Camera-type eye (tissue), 1 donor: ENCODE data around the gene FGGY. TPM values are rescaled to one million over a fixed set of nuclear protein-coding genes. Genes with fewer than 3 reads are reported as not detected.

Source experiments
- total RNA-seq: library from RNA; depleted of rRNA; stranded (reverse); fragments of >200 nt; gene quantifications from one replicate; pipeline ENCODE4 v1.2.3, GENCODE V29; 2014

The FGGY gene
- 58.0 TPM for total RNA-seq

GRCh38 chr1:59296358-59297256 lies at the start of gene FGGY:
Gene FGGY, plus strand, starts transcription at chr1:59297094. Its CDS starts 24,456 bp downstream, at chr1:59321550.

